Breast epithelium (tissue), 4 donors: ENCODE data around the gene FMNL2. TPM values are rescaled to one million over a fixed set of nuclear protein-coding genes. Genes with fewer than 3 reads are reported as not detected.

Source experiments
- DNase-seq, 2 donors: peaks; one replicate each; pipeline ENCODE4 v3.0.0-alpha.2; 2019; ENCODE audit warnings: low spot score in 2 of 2
- H3K27ac ChIP-seq, 2 donors: fragments of 200-600 bp; sonication (generic) in 1 of 2; one replicate each; pipeline ENCODE4 v1.5.1; 2016 to 2019; ENCODE audit warnings: mild to moderate bottlenecking in 1 of 2
- H3K27me3 ChIP-seq, 2 donors: fragments of 200-600 bp; sonication (generic) in 1 of 2; one replicate each; pipeline versions ENCODE4 v1.5.1 to v1.6.0; 2017 to 2019; ENCODE audit warnings: control low read depth in 1 of 2, mild to moderate bottlenecking in 1 of 2
- H3K36me3 ChIP-seq: fragments of 200-600 bp; one replicate; pipeline ENCODE4 v1.5.1; 2019
- H3K4me1 ChIP-seq, 2 donors: fragments of 200-600 bp; sonication (generic); one replicate each; pipeline ENCODE4 v1.5.1; 2016 to 2019; ENCODE audit warnings: control low read depth in 1 of 2
- H3K4me3 ChIP-seq, 3 donors: fragments of 200-600 bp; sonication (generic); 1 replicate in 2 of 3; 2 replicates in 1 of 3; pipeline ENCODE4 v1.5.1; 2016 to 2019; ENCODE audit warnings: mild to moderate bottlenecking in 3 of 3, moderate library complexity in 2 of 3
- H3K9me3 ChIP-seq, 2 donors: fragments of 200-600 bp; sonication (generic) in 1 of 2; one replicate each; pipeline ENCODE4 v1.5.1; 2016 to 2019; ENCODE audit warnings: control low read depth in 1 of 2
- CTCF ChIP-seq, 3 donors: fragments of 450-650 bp; IDR thresholded peaks; one replicate each; pipeline ENCODE4 v1.5.1; 2016 to 2017; ENCODE audit warnings: antibody characterized with exemption in 3 of 3, mild to moderate bottlenecking in 3 of 3, moderate library complexity in 3 of 3
- POLR2A ChIP-seq: fragments of 450-650 bp; IDR thresholded peaks from one replicate; pipeline ENCODE4 v1.6.1; 2016; ENCODE audit warnings: antibody characterized with exemption, mild to moderate bottlenecking, moderate library complexity
- POLR2AphosphoS5 ChIP-seq, 3 donors: sonication (generic); formaldehyde crosslinking; IDR thresholded peaks; one replicate each; pipeline ENCODE4 v1.6.1; 2017; ENCODE audit warnings: antibody characterized with exemption in 3 of 3
- intact Hi-C: fragments of 100-400 bp; cut with DNase I; formaldehyde crosslinking; loops from one replicate; pipeline ENCODE4 v1.15.1; 2023; ENCODE audit warnings: low total_unique reads
- total RNA-seq, 3 donors: library from RNA; depleted of rRNA; stranded (reverse); fragments of >200 nt; gene quantifications; one replicate each; pipeline ENCODE4 v1.1.0, GENCODE V29; 2016

FMNL2 gene
- total RNA-seq, 3 donors from 2014 or later, result 36.1 to 78.1 (median 40.0) TPM

- no peak overlapping the region for H3K4me3 ChIP-seq
- H3K27me3 ChIP-seq, result no peaks in the 10 kb centered on the region
- no peak for DNase-seq
- no peaks in the 10 kb centered on the region for H3K4me1 ChIP-seq
- H3K9me3 ChIP-seq, result no peaks in the 10 kb centered on the region
- no peak overlapping the region for H3K27ac ChIP-seq
- no peak for TF ChIP-seq CTCF (IDR thresholded peaks at IDR 0.05)
- no peak for TF ChIP-seq POLR2AphosphoS5 (IDR thresholded peaks at IDR 0.05)
- no peak for TF ChIP-seq POLR2A
- intact Hi-C loops, result no loop called here
- H3K36me3 ChIP-seq, result no peaks in the 10 kb centered on the region
Measured at GRCh38 chr2:152348388-152348787, 13.4 kb downstream of the FMNL2 start.

GRCh38 chr2:152349416-152349815 lies 14.4 kb downstream of the FMNL2 start:
- intact Hi-C loops, result no loop called here
- H3K27ac ChIP-seq, result no peak overlapping the region

GRCh38 chr2:152350155-152350679 lies 15.2 kb downstream of the FMNL2 start:
- intact Hi-C loops, result no loop called here
- Histone ChIP-seq H3K4me3 (no peak overlapping the region), H3K36me3 (no peaks in the 10 kb centered on the region), H3K4me1 (no peaks in the 10 kb centered on the region), H3K9me3 (no peaks in the 10 kb centered on the region), H3K27me3 (no peaks in the 10 kb centered on the region), H3K27ac (no peak overlapping the region)
- DNase-seq, result no peak
- TF ChIP-seq POLR2A, result no peak
- TF ChIP-seq POLR2AphosphoS5 (IDR thresholded peaks at IDR 0.05), result no peak
- TF ChIP-seq CTCF (IDR thresholded peaks at IDR 0.05), result no peak

More at GRCh38 chr2:152349416-152349815, 14.4 kb downstream of the FMNL2 start:
- no peak overlapping the region for H3K4me3 ChIP-seq
- no peaks in the 10 kb centered on the region for H3K4me1 ChIP-seq
- no peak for DNase-seq
- H3K9me3 ChIP-seq, result no peaks in the 10 kb centered on the region
- no peaks in the 10 kb centered on the region for H3K27me3 ChIP-seq
- TF ChIP-seq POLR2A, result no peak
- TF ChIP-seq CTCF (IDR thresholded peaks at IDR 0.05), result no peak
- no peak for TF ChIP-seq POLR2AphosphoS5 (IDR thresholded peaks at IDR 0.05)
- no peaks in the 10 kb centered on the region for H3K36me3 ChIP-seq

- intact Hi-C loops, result no loop called here
- no peak for TF ChIP-seq CTCF (IDR thresholded peaks at IDR 0.05)
- TF ChIP-seq POLR2AphosphoS5 (IDR thresholded peaks at IDR 0.05), result no peak
- TF ChIP-seq POLR2A, result no peak
- DNase-seq, result no peak
- Histone ChIP-seq H3K4me1 (no peaks in the 10 kb centered on the region), H3K36me3 (no peaks in the 10 kb centered on the region), H3K27me3 (no peaks in the 10 kb centered on the region), H3K9me3 (no peaks in the 10 kb centered on the region), H3K4me3 (no peak overlapping the region), H3K27ac (no peak overlapping the region)
Measured at GRCh38 chr2:152352616-152353015, 17.6 kb downstream of the FMNL2 start.

- Histone ChIP-seq H3K27ac (no peak overlapping the region), H3K36me3 (no peaks in the 10 kb centered on the region), H3K4me1 (no peaks in the 10 kb centered on the region), H3K9me3 (no peaks in the 10 kb centered on the region), H3K27me3 (no peaks in the 10 kb centered on the region), H3K4me3 (no peak overlapping the region)
- intact Hi-C loops, result no loop called here
- TF ChIP-seq POLR2AphosphoS5 (IDR thresholded peaks at IDR 0.05) (no peak), CTCF (IDR thresholded peaks at IDR 0.05) (no peak)
- no peak for DNase-seq
Measured at GRCh38 chr2:152353364-152353763, 18.4 kb downstream of the FMNL2 start.
